Coronary artery (tissue), 2 donors: Measurements from ENCODE around the gene MAP4K5.
"Not testable (repeated sequence)": the region's sequence is repeated elsewhere in the genome, so short reads cannot be mapped to it uniquely, and the experiment has no call there.

Experiments used
- DNase-seq: peaks from one replicate; pipeline ENCODE4 v3.0.0-alpha.2; 2017; ENCODE audit warnings: low spot score
- H3K27ac ChIP-seq, 2 donors: fragments of 200-600 bp; sonication (generic); one replicate each; pipeline ENCODE4 v1.5.1; 2016 to 2019
- H3K4me3 ChIP-seq: fragments of 200-600 bp; sonication (generic); 2 replicates; pipeline ENCODE4 v1.5.1; 2016; ENCODE audit warnings: mild to moderate bottlenecking, moderate library complexity
- CTCF ChIP-seq: fragments of 200-600 bp; sonication (generic); IDR thresholded peaks from one replicate; pipeline ENCODE4 v1.5.1; 2019; ENCODE audit warnings: antibody characterized with exemption

Gene MAP4K5

DNA sequence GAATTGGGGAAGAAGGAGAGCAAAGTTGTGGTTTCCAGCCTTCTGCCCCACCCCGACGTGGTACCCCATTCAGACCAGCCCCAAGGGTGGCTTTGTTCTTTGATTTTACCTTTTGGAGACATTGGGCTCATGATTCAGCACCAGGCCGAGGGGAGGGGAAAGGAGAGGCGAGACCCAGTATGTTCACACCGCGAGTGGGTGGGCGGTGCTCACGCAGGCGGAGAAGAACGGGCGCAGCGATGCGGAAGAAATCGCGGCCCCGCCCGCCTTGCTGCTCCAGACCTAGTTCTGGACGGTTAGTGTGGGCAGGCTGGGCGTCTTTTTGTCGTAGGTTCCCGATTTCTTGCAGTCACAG is 28.5 kb upstream of the MAP4K5 start:
- no peak for TF ChIP-seq CTCF
- Histone ChIP-seq H3K4me3 (peak overlapping the region; percentile 87), H3K27ac (peak overlapping the region; percentile 94 to 98)
- peak; percentile 90 for DNase-seq

- peak; percentile 93 for DNase-seq
- TF ChIP-seq CTCF: no peak
Observed at GRCh38 chr14:50559990-50560930, 27.9 kb upstream of the MAP4K5 start, which contains the start of gene ATL1. Gene ATL1, plus strand, starts transcription at chr14:50560145. Its CDS starts 121 bp downstream, at chr14:50560266.

GRCh38 chr14:50552796-50553195 is 20.4 kb upstream of the MAP4K5 start:
- not testable (repeated sequence) for H3K27ac ChIP-seq, H3K4me3 ChIP-seq, DNase-seq

More at GRCh38 chr14:50559990-50560930, 27.9 kb upstream of the MAP4K5 start, which contains the start of gene ATL1:
- Histone ChIP-seq H3K27ac (peak within 1 kb of the TSS; percentile 94 to 98), H3K4me3 (peak within 1 kb of the TSS; percentile 87)

- TF ChIP-seq CTCF: no peak
- H3K27ac ChIP-seq: no peak overlapping the region
- H3K4me3 ChIP-seq: no peak overlapping the region
- DNase-seq: no peak
Observed at GRCh38 chr14:50551877-50552276, 19.5 kb upstream of the MAP4K5 start.

DNA sequence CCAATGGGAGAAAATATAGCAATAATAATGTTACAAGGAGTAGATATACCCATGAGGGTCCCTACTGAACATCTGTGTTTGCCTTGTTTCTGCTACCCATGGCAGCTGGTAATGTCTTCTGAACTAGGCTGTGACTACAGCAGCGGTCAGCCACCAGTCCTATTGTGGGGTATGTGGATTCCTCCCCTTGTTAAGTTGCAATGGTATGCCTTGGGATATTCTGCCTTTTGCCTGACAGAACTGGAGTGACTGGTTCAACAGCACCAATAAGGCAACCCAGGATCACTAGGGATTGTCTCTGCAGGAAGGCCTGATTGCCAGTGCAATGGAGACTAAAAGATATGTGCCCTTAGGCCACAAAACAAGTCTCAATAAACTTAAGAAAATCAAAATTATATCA is 17.9 kb upstream of the MAP4K5 start:
- DNase-seq: no peak
- H3K4me3 ChIP-seq: no peak overlapping the region
- TF ChIP-seq CTCF: no peak
- H3K27ac ChIP-seq: no peak overlapping the region

- no peak overlapping the region for H3K27ac ChIP-seq
- H3K4me3 ChIP-seq: no peak overlapping the region
- no peak for DNase-seq
- TF ChIP-seq CTCF: no peak
Observed at GRCh38 chr14:50545618-50546017, 13.2 kb upstream of the MAP4K5 start.

DNA sequence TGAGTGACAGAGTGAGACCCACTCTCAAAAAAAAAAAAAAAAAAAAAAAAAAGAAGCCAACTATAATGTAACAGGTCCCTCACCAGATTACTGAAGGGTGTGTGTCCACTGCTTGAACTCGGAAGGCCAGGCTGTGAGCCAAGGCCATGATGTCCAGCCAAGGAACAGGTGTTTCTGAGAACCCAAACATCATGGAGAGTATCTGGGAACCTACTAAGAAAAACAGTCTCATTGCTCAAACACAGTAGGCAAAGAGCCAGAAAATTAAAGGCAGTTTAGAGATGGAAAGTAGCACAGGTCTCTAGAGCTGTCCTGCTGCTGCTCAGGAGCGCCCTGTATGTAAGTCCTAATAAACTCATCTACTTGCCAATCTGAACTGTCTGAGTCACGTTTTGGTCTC is 12.5 kb upstream of the MAP4K5 start:
- no peak for DNase-seq
- no peak overlapping the region for H3K27ac ChIP-seq
- TF ChIP-seq CTCF: no peak
- no peak overlapping the region for H3K4me3 ChIP-seq
